Kidney epithelial cell (primary cell): ENCODE data around the gene ACAA1. TPM values are rescaled to one million over a fixed set of nuclear protein-coding genes. Genes with fewer than 3 reads are reported as not detected.

Experiments used
- DNase-seq: peaks from one replicate; pipeline ENCODE4 v3.0.0-alpha.2; 2010; ENCODE audit warnings: low read depth
- H3K27me3 ChIP-seq: 2 replicates; pipeline ENCODE4 v1.6.0; 2011; ENCODE audit warnings: low read length; ENCODE audit not compliant: control insufficient read depth, insufficient read depth
- H3K36me3 ChIP-seq: 2 replicates; pipeline ENCODE4 v1.5.1; 2011; ENCODE audit warnings: low read length; ENCODE audit not compliant: control insufficient read depth, insufficient read depth
- H3K4me3 ChIP-seq: 2 replicates; pipeline ENCODE4 v1.5.1; 2011; ENCODE audit warnings: low read depth, mild to moderate bottlenecking, control low read depth, low read length
- total RNA-seq: library from RNA; depleted of rRNA; stranded (reverse); fragments of >200 nt; gene quantifications from 2 replicates; pipeline ENCODE4 v1.2.3, GENCODE V29; 2015
- TF ChIP-seq, protein P1 (sequence below): IDR thresholded peaks from 2 replicates; pipeline ENCODE4 v1.5.1; 2011; ENCODE audit warnings: mild to moderate bottlenecking, moderate library complexity, low read length, control low read depth, inconsistent platforms; ENCODE audit not compliant: insufficient read depth, poor library complexity, severe bottlenecking

Gene ACAA1
- total RNA-seq, 1 donor from 2014 or later, result 54.5 TPM

DNA sequence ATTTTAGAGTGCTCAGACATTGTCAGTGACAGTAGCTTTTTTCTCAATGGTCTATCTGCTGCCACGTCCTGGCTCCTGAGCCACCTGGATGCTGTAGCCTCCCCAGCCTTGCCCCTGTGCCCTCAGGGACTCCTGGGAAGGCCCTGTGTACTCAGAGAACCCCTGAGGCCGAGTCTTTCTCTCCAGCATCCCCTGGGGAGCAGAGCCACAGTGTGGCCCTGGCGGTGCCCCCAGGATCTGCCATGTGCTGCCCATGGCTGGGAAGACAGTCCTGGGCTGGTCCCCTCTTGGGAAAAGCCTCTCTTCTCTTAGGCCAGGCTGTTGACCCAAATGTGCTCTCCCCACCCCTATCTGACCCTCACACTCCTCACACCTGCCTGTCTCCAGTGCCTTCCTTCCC lies 6.6 kb upstream of the ACAA1 start:
- no peak overlapping the region for H3K4me3 ChIP-seq
- TF ChIP-seq, protein P1, sequence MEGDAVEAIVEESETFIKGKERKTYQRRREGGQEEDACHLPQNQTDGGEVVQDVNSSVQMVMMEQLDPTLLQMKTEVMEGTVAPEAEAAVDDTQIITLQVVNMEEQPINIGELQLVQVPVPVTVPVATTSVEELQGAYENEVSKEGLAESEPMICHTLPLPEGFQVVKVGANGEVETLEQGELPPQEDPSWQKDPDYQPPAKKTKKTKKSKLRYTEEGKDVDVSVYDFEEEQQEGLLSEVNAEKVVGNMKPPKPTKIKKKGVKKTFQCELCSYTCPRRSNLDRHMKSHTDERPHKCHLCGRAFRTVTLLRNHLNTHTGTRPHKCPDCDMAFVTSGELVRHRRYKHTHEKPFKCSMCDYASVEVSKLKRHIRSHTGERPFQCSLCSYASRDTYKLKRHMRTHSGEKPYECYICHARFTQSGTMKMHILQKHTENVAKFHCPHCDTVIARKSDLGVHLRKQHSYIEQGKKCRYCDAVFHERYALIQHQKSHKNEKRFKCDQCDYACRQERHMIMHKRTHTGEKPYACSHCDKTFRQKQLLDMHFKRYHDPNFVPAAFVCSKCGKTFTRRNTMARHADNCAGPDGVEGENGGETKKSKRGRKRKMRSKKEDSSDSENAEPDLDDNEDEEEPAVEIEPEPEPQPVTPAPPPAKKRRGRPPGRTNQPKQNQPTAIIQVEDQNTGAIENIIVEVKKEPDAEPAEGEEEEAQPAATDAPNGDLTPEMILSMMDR, result no peak
- H3K27me3 ChIP-seq, result no peaks in the 10 kb centered on the region
- no peak for DNase-seq
- H3K36me3 ChIP-seq, result no peaks in the 10 kb centered on the region

DNA sequence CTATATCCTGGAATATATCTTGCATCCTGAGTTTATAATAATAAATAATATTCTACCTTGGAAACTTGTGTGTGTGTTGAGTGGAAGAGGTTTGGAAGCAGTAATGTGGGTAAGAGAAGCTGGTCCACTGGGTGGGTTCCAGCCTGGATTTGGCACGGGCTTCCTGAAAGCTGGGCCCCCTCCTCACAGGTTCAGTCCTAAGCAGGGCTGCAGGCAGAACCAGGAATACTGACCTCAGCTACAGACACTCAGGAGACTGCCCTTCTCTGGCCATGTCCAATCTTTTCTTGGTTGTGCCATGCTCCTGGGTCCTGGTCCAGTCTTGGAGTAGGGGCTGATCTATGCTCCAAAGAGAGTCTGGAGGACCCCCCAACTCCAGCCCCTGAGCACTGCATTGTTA lies 6.0 kb upstream of the ACAA1 start:
- TF ChIP-seq, protein P1, result no peak
- Histone ChIP-seq H3K36me3 (no peaks in the 10 kb centered on the region), H3K4me3 (no peak overlapping the region), H3K27me3 (no peaks in the 10 kb centered on the region)
- DNase-seq, result no peak

GRCh38 chr3:38141952-38142273 lies 5.0 kb upstream of the ACAA1 start:
- Histone ChIP-seq H3K36me3 (no peaks in the 10 kb centered on the region), H3K27me3 (no peaks in the 10 kb centered on the region), H3K4me3 (no peak overlapping the region)
- DNase-seq, result no peak
- TF ChIP-seq, protein P1, result no peak

GRCh38 chr3:38141173-38141951 lies 4.4 kb upstream of the ACAA1 start:
- TF ChIP-seq, protein P1, result no peak
- Histone ChIP-seq H3K4me3 (no peak overlapping the region), H3K27me3 (no peaks in the 10 kb centered on the region), H3K36me3 (no peaks in the 10 kb centered on the region)
- no peak for DNase-seq

GRCh38 chr3:38140326-38141172 lies 3.6 kb upstream of the ACAA1 start:
- TF ChIP-seq, protein P1, result no peak
- no peak for DNase-seq
- no peak overlapping the region for H3K4me3 ChIP-seq

More at GRCh38 chr3:38140326-38141172, 3.6 kb upstream of the ACAA1 start:
- Histone ChIP-seq H3K27me3 (no peaks in the 10 kb centered on the region), H3K36me3 (no peaks in the 10 kb centered on the region)
